Stimulated activated CD4-positive, alpha-beta T cell treated with anti-CD3 and anti-CD28 coated beads, Interleukin-15, amount 100 ng/mL, for 48 hours (primary cell): ENCODE results near the gene TMEM255A.
A peak's percentile ranks its signal among the peaks of the same experiment; 100 is the strongest.
"Not testable (repeated sequence)": the region's sequence is repeated elsewhere in the genome, so short reads cannot be mapped to it uniquely, and the experiment has no call there.

ENCODE experiments used
- DNase-seq, 2 donors: peaks; one replicate each; pipeline ENCODE4 v3.0.0-alpha.2; 2020; ENCODE audit warnings: low read depth in 2 of 2

Gene TMEM255A

GRCh38 chrX:120310861-120311726 lies at the start of gene TMEM255A:
TSS of gene TMEM255A (minus strand) at chrX:120311461. CDS start at chrX:120311309, 152 bp downstream.
- DNase-seq = no peak

- peak; percentile 36 to 56 for DNase-seq
These were observed 47.6 kb upstream of the TMEM255A start for GRCh38 chrX:120358737-120359456.

- no peak for DNase-seq
These were observed 45.9 kb upstream of the TMEM255A start for GRCh38 chrX:120357186-120357585.

- no peak for DNase-seq
These were observed 44.8 kb upstream of the TMEM255A start for GRCh38 chrX:120356084-120356483.

GRCh38 chrX:120350450-120351138 lies 39.3 kb upstream of the TMEM255A start:
- no peak for DNase-seq

- not testable (repeated sequence) for DNase-seq
These were observed 33.3 kb upstream of the TMEM255A start for GRCh38 chrX:120344566-120344965.

GRCh38 chrX:120336899-120337298 lies 25.6 kb upstream of the TMEM255A start:
- no peak for DNase-seq

- DNase-seq = no peak
These were observed 24.0 kb upstream of the TMEM255A start for GRCh38 chrX:120335289-120335688.

GRCh38 chrX:120334603-120335002 lies 23.3 kb upstream of the TMEM255A start:
- no peak for DNase-seq

GRCh38 chrX:120334151-120334550 lies 22.9 kb upstream of the TMEM255A start:
- no peak for DNase-seq

- no peak for DNase-seq
These were observed 21.1 kb upstream of the TMEM255A start for GRCh38 chrX:120332394-120332793.

GRCh38 chrX:120331116-120331515 lies 19.9 kb upstream of the TMEM255A start:
- DNase-seq = no peak

GRCh38 chrX:120321520-120322281 lies 10.4 kb upstream of the TMEM255A start:
- DNase-seq = no peak

GRCh38 chrX:120318411-120318810 lies 7.2 kb upstream of the TMEM255A start:
- no peak for DNase-seq

- DNase-seq = no peak
These were observed 5.5 kb upstream of the TMEM255A start for GRCh38 chrX:120316587-120317283.

- no peak for DNase-seq
These were observed 4.5 kb upstream of the TMEM255A start for GRCh38 chrX:120315776-120316175.

- DNase-seq = no peak
These were observed 434 bp upstream of the TMEM255A start for GRCh38 chrX:120311727-120312063.

GRCh38 chrX:120309873-120310705 lies 1.2 kb downstream of the TMEM255A start:
- no peak for DNase-seq

- DNase-seq = peak; percentile 32 to 48
These were observed 2.0 kb downstream of the TMEM255A start for GRCh38 chrX:120308959-120309872.
